GM06990 (cell line): ENCODE data around the gene MYO16.
"Not testable (repeated sequence)": the region's sequence is repeated elsewhere in the genome, so short reads cannot be mapped to it uniquely, and the experiment has no call there.

ENCODE experiments used
- DNase-seq: peaks from one replicate; pipeline ENCODE4 v3.0.0-alpha.2; 2011; ENCODE audit not compliant: insufficient read length; ENCODE audit errors: extremely low read depth
- H3K27me3 ChIP-seq: replicated peaks from 2 replicates; pipeline ENCODE4 v1.6.0; 2011; ENCODE audit warnings: low read length; ENCODE audit not compliant: control insufficient read depth, insufficient read depth
- H3K36me3 ChIP-seq: 2 replicates; pipeline ENCODE4 v1.5.1; 2011; ENCODE audit warnings: low read length; ENCODE audit not compliant: control insufficient read depth, insufficient read depth
- H3K4me3 ChIP-seq: replicated peaks from 2 replicates; pipeline ENCODE4 v1.5.1; 2011; ENCODE audit warnings: low read depth, mild to moderate bottlenecking, control low read depth, low read length
- CTCF ChIP-seq: IDR thresholded peaks from 2 replicates; pipeline ENCODE4 v1.5.1; 2011; ENCODE audit warnings: low read length, control low read depth, mild to moderate bottlenecking, inconsistent platforms; ENCODE audit not compliant: insufficient read depth, poor library complexity, severe bottlenecking

The MYO16 gene

GRCh38 chr13:109074853-109075252 lies 445.4 kb downstream of the MYO16 start:
- TF ChIP-seq CTCF = no peak
- no peaks in the 10 kb centered on the region for H3K36me3 ChIP-seq
- no peak overlapping the region for H3K4me3 ChIP-seq
- H3K27me3 ChIP-seq = no peaks in the 10 kb centered on the region
- DNase-seq = no peak

GRCh38 chr13:109087916-109088623 lies 458.7 kb downstream of the MYO16 start:
- no peak for DNase-seq
- TF ChIP-seq CTCF = no peak
- Histone ChIP-seq H3K4me3 (no peak overlapping the region), H3K27me3 (no peaks in the 10 kb centered on the region), H3K36me3 (no peaks in the 10 kb centered on the region)

- Histone ChIP-seq H3K36me3 (no peaks in the 10 kb centered on the region), H3K4me3 (no peak overlapping the region), H3K27me3 (no peaks in the 10 kb centered on the region)
- no peak for TF ChIP-seq CTCF
- peak; percentile 1 for DNase-seq
Observed at GRCh38 chr13:109088624-109088917, 459.2 kb downstream of the MYO16 start.

- TF ChIP-seq CTCF = no peak
- H3K4me3 ChIP-seq = no peak overlapping the region
- no peak for DNase-seq
- no peaks in the 10 kb centered on the region for H3K27me3 ChIP-seq
- no peaks in the 10 kb centered on the region for H3K36me3 ChIP-seq
Observed at GRCh38 chr13:109090796-109091195, 461.4 kb downstream of the MYO16 start.

GRCh38 chr13:109091249-109091648 lies 461.8 kb downstream of the MYO16 start:
- no peak for TF ChIP-seq CTCF
- no peak for DNase-seq

GRCh38 chr13:109092186-109092585 lies 462.8 kb downstream of the MYO16 start:
- not testable (repeated sequence) for H3K27me3 ChIP-seq, H3K4me3 ChIP-seq, DNase-seq, H3K36me3 ChIP-seq

More at GRCh38 chr13:109091249-109091648, 461.8 kb downstream of the MYO16 start:
- no peaks in the 10 kb centered on the region for H3K36me3 ChIP-seq
- H3K27me3 ChIP-seq = no peaks in the 10 kb centered on the region
- H3K4me3 ChIP-seq = no peak overlapping the region
